ENCODE data around the gene CCDC192.

DNA sequence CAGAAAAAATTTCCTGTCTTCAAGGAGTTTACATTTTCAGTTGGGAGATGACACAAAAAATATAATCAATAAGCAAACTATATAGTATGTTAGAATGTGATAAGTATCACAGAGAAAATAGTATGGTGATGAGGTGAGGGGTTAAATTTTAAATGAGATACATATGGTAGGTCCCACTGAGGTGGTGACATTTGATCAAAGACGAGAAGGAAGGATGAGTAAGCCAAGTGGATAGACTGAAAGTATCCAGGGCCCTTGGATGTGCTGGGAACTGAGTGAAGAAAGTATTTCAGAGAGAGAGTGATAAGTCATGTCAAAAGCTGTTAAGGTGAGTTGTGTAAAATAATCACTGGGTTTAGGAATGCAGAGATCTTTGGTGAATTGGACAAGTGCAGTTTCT lies 3.5 kb downstream of the CCDC192 start:
- TF ChIP-seq, protein P1, sequence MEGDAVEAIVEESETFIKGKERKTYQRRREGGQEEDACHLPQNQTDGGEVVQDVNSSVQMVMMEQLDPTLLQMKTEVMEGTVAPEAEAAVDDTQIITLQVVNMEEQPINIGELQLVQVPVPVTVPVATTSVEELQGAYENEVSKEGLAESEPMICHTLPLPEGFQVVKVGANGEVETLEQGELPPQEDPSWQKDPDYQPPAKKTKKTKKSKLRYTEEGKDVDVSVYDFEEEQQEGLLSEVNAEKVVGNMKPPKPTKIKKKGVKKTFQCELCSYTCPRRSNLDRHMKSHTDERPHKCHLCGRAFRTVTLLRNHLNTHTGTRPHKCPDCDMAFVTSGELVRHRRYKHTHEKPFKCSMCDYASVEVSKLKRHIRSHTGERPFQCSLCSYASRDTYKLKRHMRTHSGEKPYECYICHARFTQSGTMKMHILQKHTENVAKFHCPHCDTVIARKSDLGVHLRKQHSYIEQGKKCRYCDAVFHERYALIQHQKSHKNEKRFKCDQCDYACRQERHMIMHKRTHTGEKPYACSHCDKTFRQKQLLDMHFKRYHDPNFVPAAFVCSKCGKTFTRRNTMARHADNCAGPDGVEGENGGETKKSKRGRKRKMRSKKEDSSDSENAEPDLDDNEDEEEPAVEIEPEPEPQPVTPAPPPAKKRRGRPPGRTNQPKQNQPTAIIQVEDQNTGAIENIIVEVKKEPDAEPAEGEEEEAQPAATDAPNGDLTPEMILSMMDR (IDR thresholded peaks at IDR 0.05), result no peak
- TF ChIP-seq POLR2A (IDR thresholded peaks at IDR 0.05), result no peak
